Adipocyte (in vitro differentiated cells): ENCODE results near the gene FRA10AC1.
A peak's percentile ranks its signal among the peaks of the same experiment; 100 is the strongest.

Experiments
- DNase-seq: peaks from one replicate; pipeline ENCODE4 v3.0.0-alpha.2; 2015; ENCODE audit warnings: low read depth
- H3K27me3 ChIP-seq: replicated peaks from 2 replicates; pipeline ENCODE4 v1.7.0; 2013; ENCODE audit warnings: mild to moderate bottlenecking, low read length, moderate library complexity; ENCODE audit not compliant: control insufficient read depth, insufficient read depth
- H3K36me3 ChIP-seq: 2 replicates; pipeline ENCODE4 v1.7.0; 2013; ENCODE audit warnings: low read length, mild to moderate bottlenecking, moderate library complexity; ENCODE audit not compliant: control insufficient read depth, insufficient read depth, severe bottlenecking
- H3K4me1 ChIP-seq: 2 replicates; pipeline ENCODE4 v1.7.0; 2013; ENCODE audit warnings: mild to moderate bottlenecking, low read length, moderate library complexity; ENCODE audit not compliant: control insufficient read depth, insufficient read depth
- H3K4me3 ChIP-seq: 2 replicates; pipeline ENCODE4 v1.7.0; 2013; ENCODE audit warnings: mild to moderate bottlenecking, low read length, moderate library complexity
- H3K9ac ChIP-seq: 2 replicates; pipeline ENCODE4 v1.7.0; 2013; ENCODE audit warnings: mild to moderate bottlenecking, low read length, moderate library complexity
- H3K9me3 ChIP-seq: 2 replicates; pipeline ENCODE4 v1.7.0; 2013; ENCODE audit warnings: mild to moderate bottlenecking, low read length, moderate library complexity; ENCODE audit not compliant: control insufficient read depth

Gene FRA10AC1

DNA sequence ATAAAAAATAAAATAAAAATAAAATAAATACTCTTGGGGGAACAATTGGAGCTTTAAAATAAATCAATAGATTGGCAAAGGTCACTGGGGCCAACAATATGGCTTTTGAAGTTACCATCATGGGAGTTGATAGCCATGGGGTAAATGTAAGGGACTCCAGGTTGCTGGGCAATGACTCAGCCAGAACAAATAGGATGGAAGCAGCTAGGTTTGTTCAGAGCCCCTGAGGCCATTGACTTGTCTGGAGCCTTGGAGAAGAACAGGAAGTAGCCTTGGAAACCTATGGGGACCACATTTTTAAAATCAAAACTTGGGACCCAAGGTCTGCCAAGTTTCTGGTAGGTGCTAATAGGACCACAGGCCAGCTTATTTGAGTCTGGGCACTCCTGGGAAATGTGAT, 20.2 kb upstream of the FRA10AC1 start:
- DNase-seq: no peak
- Histone ChIP-seq H3K9ac (no peak overlapping the region), H3K4me3 (no peak overlapping the region), H3K27me3 (peaks cover 41% of the 10 kb centered on the region), H3K9me3 (peaks cover 6% of the 10 kb centered on the region), H3K4me1 (no peaks in the 10 kb centered on the region), H3K36me3 (no peaks in the 10 kb centered on the region)

DNA sequence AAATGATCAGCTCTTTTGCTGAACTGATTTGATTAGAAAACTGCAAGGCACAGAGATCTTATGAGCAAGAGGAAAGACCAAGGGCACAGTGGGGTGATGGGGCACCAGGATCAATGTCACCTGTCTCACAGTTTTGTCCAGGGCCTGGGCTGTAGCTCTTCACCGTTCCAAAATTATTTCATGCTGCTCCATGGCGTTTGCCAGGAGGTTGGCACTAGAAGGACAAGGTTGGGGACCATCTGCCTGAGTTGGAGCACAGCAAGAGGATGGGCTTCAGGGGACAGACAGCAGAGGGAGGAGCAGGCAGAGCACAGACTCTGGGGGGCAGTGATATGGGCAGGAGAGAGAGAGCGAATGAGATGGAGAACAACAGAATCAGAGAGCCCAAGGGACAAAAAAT, 17.5 kb upstream of the FRA10AC1 start:
- H3K27me3 ChIP-seq: peaks cover 29% of the 10 kb centered on the region
- no peaks in the 10 kb centered on the region for H3K36me3 ChIP-seq
- no peak for DNase-seq
- H3K9me3 ChIP-seq: no peaks in the 10 kb centered on the region
- H3K4me1 ChIP-seq: no peaks in the 10 kb centered on the region
- no peak overlapping the region for H3K9ac ChIP-seq
- H3K4me3 ChIP-seq: no peak overlapping the region

DNA sequence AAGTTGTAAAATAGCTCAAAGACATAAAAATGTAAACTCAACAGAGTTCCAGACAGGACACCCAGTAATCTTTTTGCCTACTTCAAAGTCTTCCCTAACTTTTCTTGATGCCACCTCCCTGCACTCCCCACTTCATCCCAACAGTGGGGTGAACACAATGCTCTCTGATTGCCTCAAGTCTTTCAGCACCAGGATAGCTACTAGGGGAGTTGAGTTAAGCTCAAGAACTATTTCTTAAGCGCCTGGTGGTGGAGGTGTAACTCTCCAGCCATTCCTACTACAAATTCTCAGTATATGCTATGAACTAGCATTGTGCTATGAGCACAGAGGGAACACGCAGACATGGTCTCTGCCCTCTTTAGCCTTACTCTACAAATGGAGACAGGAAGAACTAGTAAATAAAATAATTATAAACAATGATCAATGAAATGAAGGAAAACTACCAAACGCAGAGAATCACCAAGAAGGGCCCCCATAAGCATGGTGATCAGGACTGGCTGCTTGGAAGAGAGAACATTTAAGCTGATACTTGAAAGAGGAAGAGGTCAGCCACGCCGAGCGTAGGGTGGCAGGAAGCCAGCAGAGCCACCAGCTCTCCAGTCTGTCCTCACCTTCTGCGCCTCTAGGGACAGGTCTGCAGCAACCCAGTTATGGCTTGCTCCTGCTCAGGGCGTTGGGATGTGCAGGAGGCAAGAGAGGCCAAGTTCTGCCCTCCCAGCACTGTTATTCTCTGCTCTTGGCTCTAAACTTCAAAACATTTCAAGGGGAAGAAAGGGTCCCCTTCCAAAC, 16.7 kb upstream of the FRA10AC1 start:
- peaks cover 29% of the 10 kb centered on the region for H3K27me3 ChIP-seq
- H3K9me3 ChIP-seq: no peaks in the 10 kb centered on the region
- no peaks in the 10 kb centered on the region for H3K4me1 ChIP-seq
- no peak overlapping the region for H3K9ac ChIP-seq
- H3K4me3 ChIP-seq: no peak overlapping the region
- no peaks in the 10 kb centered on the region for H3K36me3 ChIP-seq
- no peak for DNase-seq

DNA sequence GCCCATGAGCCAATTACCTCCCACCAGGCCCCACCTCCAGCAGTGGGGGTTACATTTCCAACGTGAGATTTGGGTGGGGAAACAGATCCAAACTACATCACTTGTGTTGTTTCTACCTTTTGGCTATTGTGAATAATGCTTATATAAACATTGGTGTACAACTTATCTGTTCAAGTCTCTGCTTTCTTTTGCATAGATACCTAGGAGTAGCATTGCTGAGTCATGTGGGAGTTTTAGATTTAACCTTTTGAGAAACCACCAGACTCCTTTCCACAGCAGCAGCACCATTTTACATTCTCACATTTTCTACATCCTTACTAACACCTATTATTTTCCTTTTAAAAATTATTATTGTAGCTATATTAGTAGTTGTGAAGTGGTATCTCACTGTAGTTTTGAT, 14.4 kb upstream of the FRA10AC1 start:
- no peak overlapping the region for H3K9ac ChIP-seq
- H3K4me3 ChIP-seq: no peak overlapping the region

DNA sequence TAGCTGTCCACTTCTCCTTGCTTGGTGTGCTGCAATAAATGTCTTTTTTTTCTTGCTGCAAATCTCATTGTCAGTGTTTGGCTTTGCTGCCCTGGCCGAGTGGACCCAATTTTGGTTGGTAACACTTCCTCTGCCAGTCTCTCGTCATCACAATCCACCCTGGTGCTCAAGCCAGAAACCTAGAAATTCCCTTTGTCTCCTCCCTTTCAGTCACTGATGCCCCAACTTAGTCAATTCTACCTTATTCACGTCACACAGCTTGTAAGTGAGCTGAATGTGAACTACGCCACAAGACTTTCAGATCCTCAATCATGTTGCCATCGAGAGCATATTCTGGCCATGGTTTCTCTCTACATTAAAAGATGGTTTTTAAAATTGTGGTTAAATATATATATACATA, 13.0 kb upstream of the FRA10AC1 start:
- Histone ChIP-seq H3K9me3 (no peaks in the 10 kb centered on the region), H3K9ac (no peak overlapping the region), H3K36me3 (no peaks in the 10 kb centered on the region), H3K4me3 (no peak overlapping the region), H3K27me3 (peaks cover 22% of the 10 kb centered on the region), H3K4me1 (no peaks in the 10 kb centered on the region)
- DNase-seq: no peak

More for the DNA sequence above, 14.4 kb upstream of the FRA10AC1 start:
- Histone ChIP-seq H3K36me3 (no peaks in the 10 kb centered on the region), H3K4me1 (no peaks in the 10 kb centered on the region), H3K9me3 (no peaks in the 10 kb centered on the region), H3K27me3 (peaks cover 22% of the 10 kb centered on the region)
- no peak for DNase-seq

DNA sequence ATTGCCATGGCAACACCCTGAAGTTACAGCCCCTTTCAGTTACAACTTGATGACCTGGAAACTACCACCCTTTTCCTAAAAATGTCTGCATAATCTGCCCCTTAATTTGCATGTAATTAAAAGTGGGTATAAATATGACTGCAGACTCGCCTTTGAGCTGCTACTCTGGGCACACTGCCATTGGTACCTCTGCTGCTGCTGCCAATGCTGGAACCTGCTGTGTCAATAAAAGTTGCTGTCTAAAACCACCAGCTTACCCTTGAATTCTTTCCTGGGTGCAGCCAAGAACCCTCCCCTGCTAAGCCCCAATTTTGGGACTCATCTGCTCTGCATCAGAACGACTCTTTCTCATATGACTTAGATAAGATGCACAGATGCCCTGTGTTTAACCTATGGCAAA, 10.2 kb upstream of the FRA10AC1 start:
- peaks cover 4% of the 10 kb centered on the region for H3K27me3 ChIP-seq
- no peak overlapping the region for H3K4me3 ChIP-seq
- H3K9ac ChIP-seq: no peak overlapping the region
- no peaks in the 10 kb centered on the region for H3K4me1 ChIP-seq
- DNase-seq: no peak
- no peaks in the 10 kb centered on the region for H3K36me3 ChIP-seq
- H3K9me3 ChIP-seq: no peaks in the 10 kb centered on the region

DNA sequence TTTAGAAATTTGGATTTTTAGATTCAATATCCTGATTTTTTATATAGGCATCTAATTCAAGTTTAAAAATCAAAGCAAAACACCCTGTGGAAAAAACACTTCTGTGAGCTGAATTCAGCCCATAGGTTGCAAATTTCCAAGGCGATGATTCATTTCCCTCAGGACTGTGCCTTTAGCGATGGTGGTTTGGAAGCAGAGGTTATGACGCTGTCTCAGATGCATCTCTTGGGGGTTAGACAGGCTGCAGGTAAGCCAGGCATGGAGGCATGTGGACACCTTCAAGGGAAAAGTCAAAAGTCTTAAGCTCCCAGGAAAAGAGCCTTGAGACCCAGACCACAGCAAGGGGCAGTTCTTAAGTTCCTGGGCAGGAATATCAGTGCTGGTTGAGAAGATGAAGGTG, 9.5 kb upstream of the FRA10AC1 start:
- Histone ChIP-seq H3K9ac (no peak overlapping the region), H3K27me3 (peaks cover 4% of the 10 kb centered on the region), H3K36me3 (no peaks in the 10 kb centered on the region), H3K4me1 (no peaks in the 10 kb centered on the region), H3K4me3 (no peak overlapping the region), H3K9me3 (no peaks in the 10 kb centered on the region)
- no peak for DNase-seq

DNA sequence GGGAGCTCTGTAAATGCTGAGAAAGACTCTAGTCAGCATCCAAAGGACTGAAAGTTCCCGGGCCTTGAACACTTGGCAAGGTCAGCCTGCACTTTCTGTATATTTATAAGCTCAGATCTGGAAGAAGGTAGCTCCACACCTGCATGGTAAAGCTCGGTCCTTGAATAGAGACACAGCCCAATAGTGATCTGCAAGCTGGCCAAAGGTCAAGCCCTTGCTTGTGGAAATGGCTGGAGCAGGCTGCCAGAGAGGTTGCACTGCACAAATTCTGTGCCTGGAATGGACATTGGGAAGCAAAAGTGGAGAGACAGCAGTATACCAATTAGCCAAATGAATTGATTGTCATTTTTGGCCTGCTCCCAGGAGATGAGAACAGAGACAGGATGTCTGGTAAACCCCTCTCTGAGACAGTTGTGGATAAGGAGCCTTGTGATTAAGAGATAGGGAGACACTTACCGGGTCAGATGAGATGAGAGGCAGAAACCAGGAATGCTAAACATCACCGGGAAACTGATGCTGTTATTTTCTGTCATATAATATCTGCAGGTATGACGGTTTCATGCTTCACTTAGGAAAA, 8.0 kb upstream of the FRA10AC1 start:
- peaks cover 3% of the 10 kb centered on the region for H3K27me3 ChIP-seq
- H3K4me1 ChIP-seq: no peaks in the 10 kb centered on the region
- H3K4me3 ChIP-seq: no peak overlapping the region
- no peak for DNase-seq
- no peak overlapping the region for H3K9ac ChIP-seq
- no peaks in the 10 kb centered on the region for H3K36me3 ChIP-seq
- no peaks in the 10 kb centered on the region for H3K9me3 ChIP-seq

DNA sequence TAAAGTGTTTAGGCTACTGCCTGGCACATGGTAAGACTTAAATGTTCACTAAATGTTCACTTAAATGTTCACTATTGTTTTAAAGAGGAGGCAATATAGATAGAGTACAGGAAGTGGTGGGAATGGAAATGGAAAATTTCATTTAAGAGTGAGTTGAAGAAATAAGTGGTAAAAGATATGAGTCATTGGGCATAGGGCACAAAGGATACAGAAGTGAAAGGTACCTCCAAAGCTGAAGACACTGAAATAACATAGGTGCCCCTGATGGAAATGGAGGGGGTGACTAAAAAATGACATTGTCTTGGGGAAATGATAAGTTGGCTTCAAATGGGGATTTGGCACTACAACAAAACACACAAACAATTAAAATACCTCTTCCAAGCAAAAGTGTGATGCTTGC, 5.2 kb upstream of the FRA10AC1 start:
- H3K4me1 ChIP-seq: no peaks in the 10 kb centered on the region
- H3K27me3 ChIP-seq: no peaks in the 10 kb centered on the region
- H3K9ac ChIP-seq: no peak overlapping the region
- no peaks in the 10 kb centered on the region for H3K9me3 ChIP-seq
- no peak for DNase-seq
- H3K4me3 ChIP-seq: no peak overlapping the region
- no peaks in the 10 kb centered on the region for H3K36me3 ChIP-seq

DNA sequence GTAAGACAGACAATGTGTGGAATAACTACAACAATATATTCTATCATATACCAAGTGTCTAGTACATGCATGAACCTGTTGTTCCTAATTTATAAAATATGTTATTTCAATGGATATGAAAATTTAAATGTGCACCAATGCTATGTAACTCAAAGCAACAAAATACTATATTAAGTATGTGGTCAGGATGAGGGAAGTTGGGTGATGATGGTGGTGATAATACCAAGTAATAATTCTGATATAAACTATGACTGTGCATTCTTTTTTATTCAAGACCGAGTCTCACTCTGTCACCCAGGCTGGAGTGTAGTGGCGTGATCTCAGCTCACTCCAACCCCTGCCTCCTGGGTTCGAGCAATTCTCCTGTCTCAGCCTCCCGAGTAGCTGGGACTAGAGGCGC, 2.1 kb upstream of the FRA10AC1 start:
- H3K9ac ChIP-seq: no peak overlapping the region
- H3K36me3 ChIP-seq: peaks cover 1% of the 10 kb centered on the region
- no peak for DNase-seq
- no peak overlapping the region for H3K4me3 ChIP-seq
- no peaks in the 10 kb centered on the region for H3K9me3 ChIP-seq
- H3K27me3 ChIP-seq: no peaks in the 10 kb centered on the region
- H3K4me1 ChIP-seq: peaks cover 6% of the 10 kb centered on the region

DNA sequence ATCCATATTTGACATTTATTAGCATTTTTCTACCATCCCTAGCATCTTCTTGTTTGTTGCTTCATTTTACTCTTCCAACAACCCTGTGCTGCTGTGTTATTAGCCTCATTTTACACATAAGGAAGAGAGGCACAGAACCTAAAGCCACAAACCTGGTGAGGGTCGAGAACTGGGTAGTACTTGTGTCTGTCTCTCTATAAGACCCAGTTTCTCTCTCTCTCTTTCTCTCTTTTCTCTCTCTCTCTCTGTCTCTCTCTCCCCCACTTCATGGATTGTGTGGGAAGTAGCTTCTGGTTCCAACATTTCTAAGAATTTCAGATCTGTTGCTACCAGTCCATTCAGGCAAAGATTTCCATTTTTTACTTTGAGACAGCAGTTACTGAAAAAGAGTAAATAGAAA, 1.4 kb upstream of the FRA10AC1 start:
- H3K4me1 ChIP-seq: peaks cover 6% of the 10 kb centered on the region
- H3K9me3 ChIP-seq: no peaks in the 10 kb centered on the region
- H3K9ac ChIP-seq: no peak overlapping the region
- peaks cover 8% of the 10 kb centered on the region for H3K36me3 ChIP-seq
- H3K4me3 ChIP-seq: no peak overlapping the region
- DNase-seq: no peak
- no peaks in the 10 kb centered on the region for H3K27me3 ChIP-seq

DNA sequence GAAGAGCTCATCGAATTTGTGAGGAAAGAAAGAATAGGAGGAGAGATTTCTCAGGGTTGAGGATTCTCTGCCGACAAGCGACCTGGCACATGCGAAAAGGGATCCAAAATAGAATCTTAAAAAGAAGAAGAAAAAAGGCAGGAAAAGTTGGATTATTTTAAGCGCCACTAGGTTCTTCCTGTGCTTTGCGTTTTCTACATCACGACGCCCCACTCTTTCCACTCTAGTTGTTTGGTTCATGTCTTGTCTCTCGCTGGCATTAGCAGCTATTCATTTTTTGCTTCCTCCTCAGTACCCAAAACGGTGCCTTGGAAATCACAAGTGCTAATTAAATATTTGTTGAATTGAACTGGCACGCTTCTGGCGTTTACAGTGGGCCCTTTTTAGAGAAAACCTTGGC, 674 bp upstream of the FRA10AC1 start:
- Histone ChIP-seq H3K4me1 (peaks cover 6% of the 10 kb centered on the region), H3K4me3 (peak overlapping the region; percentile 97), H3K9ac (peak overlapping the region; percentile 97), H3K36me3 (peaks cover 15% of the 10 kb centered on the region), H3K27me3 (no peaks in the 10 kb centered on the region), H3K9me3 (no peaks in the 10 kb centered on the region)
- DNase-seq: no peak
